ENCODE results near the gene WIPI1.
"Not testable (repeated sequence)": the region's sequence is repeated elsewhere in the genome, so short reads cannot be mapped to it uniquely, and the experiment has no call there.

Gene WIPI1, protein sequence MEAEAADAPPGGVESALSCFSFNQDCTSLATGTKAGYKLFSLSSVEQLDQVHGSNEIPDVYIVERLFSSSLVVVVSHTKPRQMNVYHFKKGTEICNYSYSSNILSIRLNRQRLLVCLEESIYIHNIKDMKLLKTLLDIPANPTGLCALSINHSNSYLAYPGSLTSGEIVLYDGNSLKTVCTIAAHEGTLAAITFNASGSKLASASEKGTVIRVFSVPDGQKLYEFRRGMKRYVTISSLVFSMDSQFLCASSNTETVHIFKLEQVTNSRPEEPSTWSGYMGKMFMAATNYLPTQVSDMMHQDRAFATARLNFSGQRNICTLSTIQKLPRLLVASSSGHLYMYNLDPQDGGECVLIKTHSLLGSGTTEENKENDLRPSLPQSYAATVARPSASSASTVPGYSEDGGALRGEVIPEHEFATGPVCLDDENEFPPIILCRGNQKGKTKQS

DNA sequence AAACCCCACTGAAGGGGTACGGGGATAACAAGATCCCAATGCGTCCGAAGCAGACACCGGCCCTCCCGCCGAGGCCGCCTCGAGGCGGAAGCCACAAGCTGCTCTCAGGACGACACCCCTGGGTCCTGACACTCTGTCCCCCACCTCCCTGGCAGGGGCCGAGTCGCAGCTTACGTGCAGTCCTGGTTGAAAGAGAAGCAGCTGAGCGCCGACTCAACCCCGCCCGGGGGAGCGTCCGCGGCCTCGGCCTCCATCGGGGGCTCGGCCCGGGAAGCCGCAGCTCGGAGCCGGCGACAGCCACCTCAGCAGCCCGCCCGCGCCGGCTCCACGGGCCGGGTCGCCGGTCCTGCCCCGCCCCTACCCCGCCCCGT is at the start of gene WIPI1:
Gene WIPI1, minus strand, starts transcription at position 329 of the 371 bp plus-strand sequence. Its CDS starts 75 bp downstream, at position 254.
- DNase-seq, result no peak

- no peak for DNase-seq
These were observed 48.7 kb upstream of the WIPI1 start for GRCh38 chr17:68505951-68506350.

GRCh38 chr17:68501074-68501473 is 43.8 kb upstream of the WIPI1 start:
- DNase-seq, result no peak

DNA sequence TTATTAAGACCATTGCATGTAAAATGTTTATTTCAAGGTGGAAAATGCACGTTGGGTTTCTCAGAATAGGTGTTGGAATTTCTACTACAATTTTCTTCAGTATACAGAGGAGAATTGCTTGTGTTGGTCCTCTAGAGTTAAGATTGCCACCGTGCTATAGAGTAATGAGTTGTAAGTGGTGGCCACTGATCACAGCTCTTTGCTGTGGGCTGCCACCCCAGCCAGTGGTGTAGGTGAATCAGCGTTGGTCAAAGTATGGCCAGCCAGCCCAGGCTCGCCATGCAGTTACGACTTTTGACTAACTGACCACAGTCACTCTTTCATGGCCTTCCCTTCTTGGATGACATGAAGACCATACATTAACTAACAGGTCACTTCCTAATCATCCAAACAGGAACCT is 42.3 kb upstream of the WIPI1 start:
- DNase-seq, result no peak

DNA sequence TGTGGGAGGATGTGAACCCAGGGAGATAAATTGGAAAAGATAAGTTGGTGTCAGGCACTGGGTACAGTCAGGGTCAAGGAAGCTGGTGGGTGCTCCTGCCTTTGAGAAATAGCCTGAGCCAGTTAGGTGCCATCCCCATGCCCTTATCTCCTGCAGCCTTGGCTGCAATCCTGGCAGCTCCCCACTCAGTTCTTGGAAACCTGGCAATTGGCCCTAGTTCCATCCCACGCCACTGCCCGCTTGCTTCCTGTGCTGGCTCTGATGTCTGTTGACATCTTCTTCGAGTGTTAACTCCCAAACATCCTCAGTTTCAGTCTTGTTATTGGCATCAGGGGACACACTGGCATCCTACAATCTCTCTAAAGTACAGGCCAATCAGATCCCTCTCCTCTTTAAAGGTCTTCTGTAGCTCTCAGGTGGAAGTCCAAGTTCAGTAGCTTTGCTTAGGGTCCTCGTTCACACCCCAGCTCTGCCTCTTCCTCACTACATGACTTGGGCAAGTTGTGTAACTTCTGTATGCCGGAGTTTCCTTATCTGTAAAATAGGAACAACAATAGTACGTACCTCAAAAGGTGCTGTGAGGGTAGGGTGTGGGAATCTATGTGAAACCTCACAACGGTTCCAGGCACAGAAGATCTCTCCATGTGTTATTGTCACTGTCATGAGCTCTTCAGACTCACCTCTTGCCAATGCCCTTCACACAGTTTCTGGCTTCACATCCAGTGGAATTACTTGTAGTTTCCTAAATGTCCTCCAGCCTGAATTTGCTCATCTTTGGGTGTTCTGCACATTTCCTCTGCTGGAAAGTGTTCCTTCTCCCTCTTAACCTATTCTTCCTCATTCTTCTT is 41.4 kb upstream of the WIPI1 start:
- DNase-seq, result no peak

GRCh38 chr17:68497885-68498319 is 40.6 kb upstream of the WIPI1 start:
- DNase-seq, result no peak

DNA sequence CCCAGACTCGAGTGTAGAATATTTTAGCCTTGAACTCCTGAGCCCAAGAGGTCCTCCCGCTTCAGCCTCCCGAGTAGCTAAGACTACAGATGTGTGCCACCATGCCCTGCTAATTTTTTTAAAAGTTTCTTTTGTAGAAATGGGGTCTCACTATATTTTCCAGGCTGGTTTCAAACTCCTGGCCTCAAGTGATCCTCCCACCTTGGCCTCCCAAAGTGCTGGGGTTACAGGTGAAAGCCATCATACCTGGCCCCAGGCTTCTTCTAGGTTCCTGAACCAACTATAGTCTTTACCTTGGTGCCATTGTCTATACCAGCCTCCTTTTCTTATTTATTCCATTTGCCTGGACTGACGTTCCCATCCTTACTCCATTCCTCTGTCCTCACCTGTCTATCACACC is 37.8 kb upstream of the WIPI1 start:
- DNase-seq, result no peak

GRCh38 chr17:68492394-68493054 is 35.2 kb upstream of the WIPI1 start:
- DNase-seq, result not testable (repeated sequence)

DNA sequence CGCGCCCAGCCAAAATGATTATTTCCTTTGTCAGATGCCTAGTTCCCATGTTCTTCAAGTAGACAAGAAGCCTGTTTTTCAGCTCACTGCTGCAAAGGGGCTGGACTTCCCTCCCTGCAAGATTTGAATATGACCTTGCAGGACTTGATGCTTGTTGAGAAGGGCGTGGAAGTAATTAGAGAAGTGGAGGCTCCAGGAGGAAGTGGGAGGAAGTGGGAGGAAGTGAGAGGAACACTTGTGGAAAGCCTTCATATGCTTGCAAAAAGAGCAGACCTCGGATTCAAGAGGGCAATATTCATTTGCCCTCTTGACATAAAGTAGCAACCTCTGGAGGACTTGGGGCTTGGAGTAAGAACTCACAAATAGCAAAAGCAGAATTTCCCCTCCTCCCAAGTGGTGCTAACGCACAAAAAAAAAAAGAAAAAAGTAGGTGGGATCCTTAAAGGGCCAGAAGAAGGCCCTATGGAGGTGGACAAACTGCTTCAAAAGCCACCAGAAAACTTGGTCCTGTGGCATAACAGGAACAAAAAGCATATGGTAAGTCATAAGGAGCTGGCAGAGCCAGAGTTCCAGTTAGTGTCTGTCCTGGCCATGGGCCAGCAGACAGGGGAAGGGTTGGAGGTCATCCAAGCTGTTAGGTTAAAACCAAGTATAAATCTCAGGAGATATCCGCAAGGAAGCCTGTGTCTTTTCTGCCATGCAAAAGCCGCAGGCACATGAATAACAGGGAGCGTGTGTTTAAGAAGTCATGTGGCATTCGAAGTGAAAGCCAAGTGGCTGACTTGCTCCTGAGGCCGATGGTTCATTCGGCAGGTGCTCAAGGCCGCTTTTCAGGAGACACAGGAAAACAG is 34.3 kb upstream of the WIPI1 start:
- no peak for DNase-seq

GRCh38 chr17:68489919-68490318 is 32.6 kb upstream of the WIPI1 start:
- no peak for DNase-seq

GRCh38 chr17:68484458-68484857 is 27.2 kb upstream of the WIPI1 start:
- DNase-seq, result no peak

DNA sequence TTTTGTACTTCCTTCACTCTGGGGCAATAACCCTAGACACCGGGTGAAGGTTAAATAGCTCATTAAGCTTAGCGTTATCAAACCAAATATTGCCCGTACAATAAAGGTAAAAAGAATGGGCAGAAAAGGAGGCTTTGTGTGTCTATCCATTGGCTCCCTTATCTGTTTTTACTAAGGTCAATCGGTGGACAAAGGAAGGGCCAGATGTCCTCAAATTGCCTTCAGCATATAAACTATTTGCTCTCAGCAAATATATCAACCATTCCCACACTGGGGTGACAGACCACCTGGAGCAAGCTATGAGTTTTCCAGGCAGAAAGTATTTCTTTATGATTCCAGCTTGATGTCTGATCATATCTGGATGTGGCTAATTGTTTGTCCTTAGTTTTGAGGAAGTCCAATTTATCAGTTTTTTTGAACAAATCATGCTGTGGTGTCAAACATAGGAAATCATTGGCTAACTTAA is 25.3 kb upstream of the WIPI1 start:
- DNase-seq, result no peak

DNA sequence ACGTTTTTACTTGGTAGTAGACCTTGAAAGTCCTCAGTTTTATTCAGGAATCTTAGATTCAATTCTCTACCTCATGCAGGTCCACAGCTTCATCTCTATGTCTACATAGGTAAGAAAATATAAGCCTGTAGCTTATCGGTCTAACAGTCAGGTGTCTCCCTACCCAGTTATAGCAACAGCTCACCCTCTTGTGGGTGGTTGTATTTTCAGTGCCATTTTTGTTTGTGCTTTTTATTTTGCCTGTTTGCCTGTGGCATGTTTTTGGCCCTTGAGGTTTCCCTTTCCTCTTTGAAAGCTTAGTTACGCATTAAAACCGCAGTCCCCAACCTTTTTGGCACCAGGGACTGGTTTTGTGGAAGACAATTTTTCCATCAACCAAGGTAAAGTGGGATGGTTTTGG is 23.6 kb upstream of the WIPI1 start:
- DNase-seq, result no peak

GRCh38 chr17:68470961-68471360 is 13.7 kb upstream of the WIPI1 start:
- no peak for DNase-seq

- DNase-seq, result no peak
These were observed 11.5 kb upstream of the WIPI1 start for GRCh38 chr17:68468788-68469187.

DNA sequence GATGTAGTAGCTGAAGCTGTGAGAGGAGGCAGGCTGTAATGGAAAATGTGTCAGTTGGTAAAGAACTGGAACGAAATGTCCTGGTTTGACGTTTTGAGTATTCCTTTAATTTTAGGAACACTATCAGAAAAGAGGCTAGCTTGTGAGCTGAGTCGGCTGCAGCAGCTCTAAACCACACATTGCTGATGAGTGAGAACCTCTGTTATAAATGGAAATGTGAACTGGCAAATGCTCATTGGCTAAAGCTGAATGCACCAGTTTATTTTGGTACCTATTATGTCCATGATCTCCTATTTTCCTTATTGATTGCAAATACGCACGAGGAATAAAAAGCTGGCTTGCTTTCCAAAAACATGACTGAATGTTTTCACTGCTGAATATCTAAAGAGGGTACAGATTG is 11.0 kb upstream of the WIPI1 start:
- no peak for DNase-seq

DNA sequence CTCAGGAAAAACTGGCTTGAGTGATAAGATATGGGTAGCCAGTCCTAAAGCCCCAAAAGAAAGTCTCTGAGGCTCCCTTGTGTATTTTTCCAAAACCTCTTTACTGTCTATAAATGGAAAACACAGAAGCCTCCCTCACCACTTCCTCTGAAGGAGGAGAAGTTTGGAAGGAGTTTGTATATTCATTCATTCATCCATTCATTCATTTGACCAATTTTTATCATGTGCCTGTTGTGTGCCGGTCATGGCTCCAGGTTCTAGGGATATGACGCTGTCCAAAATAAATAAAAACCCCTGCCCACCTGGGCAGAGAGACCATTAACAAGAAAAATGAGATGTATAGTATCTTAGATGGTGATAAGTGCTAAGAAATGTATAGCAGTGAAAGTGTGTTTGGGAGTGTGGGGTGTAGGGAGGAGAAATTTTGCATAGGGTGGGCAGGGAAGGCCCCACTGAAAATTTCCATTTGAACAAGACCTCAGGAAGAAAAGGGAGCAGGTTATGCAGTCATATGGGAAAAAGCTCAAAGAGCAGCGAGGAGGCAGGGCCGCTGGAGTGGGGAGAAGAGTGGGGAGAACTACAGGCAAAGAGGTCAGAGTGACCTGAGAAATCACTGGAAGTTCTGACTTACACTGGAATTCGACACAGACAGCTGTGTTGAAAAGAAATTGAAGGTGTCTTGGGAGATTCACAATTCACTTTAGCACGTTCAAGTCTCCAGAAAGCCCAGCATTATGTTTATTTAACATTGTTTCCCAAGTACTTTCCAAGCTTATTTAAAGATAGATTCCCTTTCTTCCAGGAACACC is 6.1 kb upstream of the WIPI1 start:
- DNase-seq, result no peak

GRCh38 chr17:68462381-68463210 is 5.3 kb upstream of the WIPI1 start:
- peak; percentile 37 for DNase-seq

GRCh38 chr17:68461589-68461988 is 4.3 kb upstream of the WIPI1 start:
- no peak for DNase-seq

DNA sequence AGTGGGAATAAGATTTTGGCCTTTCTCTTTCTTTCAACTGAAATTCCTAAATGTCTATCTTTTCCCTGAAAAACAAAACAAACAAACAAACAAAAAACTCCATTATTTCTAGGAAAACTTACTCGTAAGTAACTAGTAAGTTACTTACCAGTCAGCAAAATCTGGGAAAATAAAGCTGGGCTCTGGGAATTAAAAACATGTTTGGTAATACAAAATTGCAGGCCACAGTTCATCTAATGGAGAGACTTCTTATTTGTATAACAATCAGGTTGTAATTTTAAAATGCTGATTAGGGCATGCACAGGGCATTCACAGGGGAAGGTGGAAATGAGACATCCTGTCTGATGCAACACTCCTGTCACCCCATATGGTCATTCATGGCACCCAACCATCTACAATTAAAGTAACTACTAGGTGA is 3.8 kb upstream of the WIPI1 start:
- DNase-seq, result no peak

- DNase-seq, result no peak
These were observed 3.4 kb upstream of the WIPI1 start for GRCh38 chr17:68460715-68461114.

All from NCI-H2029 treated with DMSO at 0.1 percent for 48 hours (cell line).